Measurements from ENCODE around the gene RACK1.

The RACK1 gene

GRCh38 chr5:181230551-181230950, 13.2 kb downstream of the RACK1 start:
- H3K9ac ChIP-seq (ENCODE audit: low read length) = no peak overlapping the region
- peaks cover 66% of the 10 kb centered on the region for H3K36me3 ChIP-seq (ENCODE audit: control insufficient read depth, insufficient read depth, low read length)
- no peak overlapping the region for H3K4me3 ChIP-seq (ENCODE audit: low read depth, low read length)
- H3K27me3 ChIP-seq (ENCODE audit: control insufficient read depth, insufficient read depth, low read length) = no peaks in the 10 kb centered on the region
- H3K27ac ChIP-seq (ENCODE audit: low read depth, low read length) = no peak overlapping the region
- H3K4me1 ChIP-seq (ENCODE audit: control insufficient read depth, insufficient read depth, low read length) = no peaks in the 10 kb centered on the region
- H3K9me3 ChIP-seq (ENCODE audit: control insufficient read depth, insufficient read depth, low read depth, low read length) = no peaks in the 10 kb centered on the region

GRCh38 chr5:181229996-181230395, 13.7 kb downstream of the RACK1 start:
- peaks cover 65% of the 10 kb centered on the region for H3K36me3 ChIP-seq (ENCODE audit: control insufficient read depth, insufficient read depth, low read length)

DNA sequence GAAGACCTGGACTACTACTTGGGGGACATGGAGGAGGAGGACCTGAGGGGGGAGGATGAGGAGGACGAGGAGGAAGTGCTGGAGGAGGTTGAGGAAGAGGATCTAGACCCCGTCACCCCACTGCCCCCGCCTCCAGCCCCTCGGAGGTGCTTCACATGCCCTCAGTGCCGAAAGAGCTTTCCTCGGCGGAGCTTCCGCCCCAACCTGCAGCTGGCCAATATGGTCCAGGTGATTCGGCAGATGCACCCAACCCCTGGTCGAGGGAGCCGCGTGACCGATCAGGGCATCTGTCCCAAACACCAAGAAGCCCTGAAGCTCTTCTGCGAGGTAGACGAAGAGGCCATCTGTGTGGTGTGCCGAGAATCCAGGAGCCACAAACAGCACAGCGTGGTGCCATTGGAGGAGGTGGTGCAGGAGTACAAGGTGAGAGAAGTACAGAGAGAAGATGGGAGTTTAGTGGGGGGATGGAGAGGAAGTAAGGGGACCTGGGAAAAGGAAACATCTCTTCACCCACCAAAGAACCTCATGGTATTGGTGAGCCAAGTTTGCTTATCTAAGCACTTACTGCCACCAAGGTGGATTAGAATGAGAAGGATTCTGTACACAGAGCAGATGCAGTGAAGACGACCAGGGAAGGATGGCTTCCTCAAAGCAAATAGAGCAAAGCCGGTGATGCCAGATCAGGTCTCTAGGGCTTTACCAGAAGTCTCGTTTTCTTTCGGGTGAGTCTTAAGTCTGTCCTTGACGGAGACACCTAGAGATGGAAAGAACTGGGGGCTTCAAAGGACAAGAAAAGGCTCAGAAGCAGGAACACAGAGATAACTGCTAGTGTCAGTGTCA, 19.1 kb downstream of the RACK1 start:
- no peaks in the 10 kb centered on the region for H3K9me3 ChIP-seq (ENCODE audit: control insufficient read depth, insufficient read depth, low read depth, low read length)
- peak overlapping the region; percentile 76 for H3K9ac ChIP-seq (ENCODE audit: low read length)
- no peak overlapping the region for H3K27ac ChIP-seq (ENCODE audit: low read depth, low read length)
- peaks cover 23% of the 10 kb centered on the region for H3K36me3 ChIP-seq (ENCODE audit: control insufficient read depth, insufficient read depth, low read length)
- peaks cover 9% of the 10 kb centered on the region; the same call in 1 of the 2 replicates for H3K4me1 ChIP-seq (ENCODE audit: control insufficient read depth, insufficient read depth, low read length)
- H3K27me3 ChIP-seq (ENCODE audit: control insufficient read depth, insufficient read depth, low read length) = no peaks in the 10 kb centered on the region
- peak overlapping the region; percentile 83 for H3K4me3 ChIP-seq (ENCODE audit: low read depth, low read length)

More at GRCh38 chr5:181229996-181230395, 13.7 kb downstream of the RACK1 start:
- H3K9ac ChIP-seq (ENCODE audit: low read length) = no peak overlapping the region
- H3K4me1 ChIP-seq (ENCODE audit: control insufficient read depth, insufficient read depth, low read length) = no peaks in the 10 kb centered on the region
- no peak overlapping the region for H3K4me3 ChIP-seq (ENCODE audit: low read depth, low read length)
- H3K27me3 ChIP-seq (ENCODE audit: control insufficient read depth, insufficient read depth, low read length) = no peaks in the 10 kb centered on the region
- H3K9me3 ChIP-seq (ENCODE audit: control insufficient read depth, insufficient read depth, low read depth, low read length) = no peaks in the 10 kb centered on the region
- no peak overlapping the region for H3K27ac ChIP-seq (ENCODE audit: low read depth, low read length)

- H3K9me3 ChIP-seq (ENCODE audit: control insufficient read depth, insufficient read depth, low read depth, low read length) = no peaks in the 10 kb centered on the region
- no peak overlapping the region; the same call in 1 of the 2 replicates for H3K27ac ChIP-seq (ENCODE audit: low read depth, low read length)
- peak overlapping the region; percentile 83 for H3K4me3 ChIP-seq (ENCODE audit: low read depth, low read length)
- H3K9ac ChIP-seq (ENCODE audit: low read length) = peak overlapping the region; percentile 87
- no peaks in the 10 kb centered on the region for H3K27me3 ChIP-seq (ENCODE audit: control insufficient read depth, insufficient read depth, low read length)
- peaks cover 15% of the 10 kb centered on the region for H3K36me3 ChIP-seq (ENCODE audit: control insufficient read depth, insufficient read depth, low read length)
- H3K4me1 ChIP-seq (ENCODE audit: control insufficient read depth, insufficient read depth, low read length) = peaks cover 9% of the 10 kb centered on the region; the same call in 1 of the 2 replicates
These were observed 19.8 kb downstream of the RACK1 start for GRCh38 chr5:181223729-181224389.

- Histone ChIP-seq H3K27ac (ENCODE audit: low read depth, low read length) (peak within 1 kb of the TSS; percentile 87), H3K36me3 (ENCODE audit: control insufficient read depth, insufficient read depth, low read length) (peaks cover 15% of the 10 kb centered on the region), H3K4me1 (ENCODE audit: control insufficient read depth, insufficient read depth, low read length) (peaks cover 9% of the 10 kb centered on the region; the same call in 1 of the 2 replicates), H3K9me3 (ENCODE audit: control insufficient read depth, insufficient read depth, low read depth, low read length) (no peaks in the 10 kb centered on the region), H3K27me3 (ENCODE audit: control insufficient read depth, insufficient read depth, low read length) (no peaks in the 10 kb centered on the region), H3K9ac (ENCODE audit: low read length) (peak within 1 kb of the TSS; percentile 87), H3K4me3 (ENCODE audit: low read depth, low read length) (peak within 1 kb of the TSS; percentile 83)
These were observed 20.5 kb downstream of the RACK1 start, which contains the start of gene TRIM41 for GRCh38 chr5:181223058-181223728. Gene TRIM41, plus strand, starts transcription at chr5:181223281. Its CDS starts 719 bp downstream, at chr5:181224000.

DNA sequence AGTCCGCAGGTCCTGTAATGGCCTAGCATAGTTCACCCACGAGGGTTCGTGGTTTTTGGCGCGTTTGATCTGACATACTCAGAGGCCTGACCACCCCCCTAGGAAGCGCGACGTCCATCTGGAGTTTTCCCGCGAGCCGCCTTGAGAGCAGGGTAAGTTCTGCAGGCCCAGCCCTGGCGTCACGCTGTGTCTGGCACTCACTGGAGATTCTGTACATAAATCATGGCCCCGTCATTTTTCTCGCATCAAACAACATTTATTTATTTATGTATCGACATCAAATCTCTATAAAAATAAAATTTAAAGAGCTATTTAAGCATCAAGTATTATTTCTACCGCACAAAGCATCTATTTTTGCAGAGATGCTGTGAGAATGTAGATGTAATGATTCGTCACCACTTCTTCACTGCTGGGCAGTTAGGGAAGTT, 21.1 kb downstream of the RACK1 start:
- peaks cover 9% of the 10 kb centered on the region; the same call in 1 of the 2 replicates for H3K4me1 ChIP-seq (ENCODE audit: control insufficient read depth, insufficient read depth, low read length)
- no peaks in the 10 kb centered on the region for H3K27me3 ChIP-seq (ENCODE audit: control insufficient read depth, insufficient read depth, low read length)
- no peak overlapping the region for H3K27ac ChIP-seq (ENCODE audit: low read depth, low read length)
- H3K9ac ChIP-seq (ENCODE audit: low read length) = peak overlapping the region; percentile 60
- peak overlapping the region; percentile 83 for H3K4me3 ChIP-seq (ENCODE audit: low read depth, low read length)
- H3K36me3 ChIP-seq (ENCODE audit: control insufficient read depth, insufficient read depth, low read length) = peaks cover 12% of the 10 kb centered on the region
- no peaks in the 10 kb centered on the region for H3K9me3 ChIP-seq (ENCODE audit: control insufficient read depth, insufficient read depth, low read depth, low read length)

GRCh38 chr5:181221792-181222629, 21.7 kb downstream of the RACK1 start:
- Histone ChIP-seq H3K27ac (ENCODE audit: low read depth, low read length) (no peak overlapping the region), H3K36me3 (ENCODE audit: control insufficient read depth, insufficient read depth, low read length) (peaks cover 11% of the 10 kb centered on the region; the same call in 1 of the 2 replicates), H3K4me1 (ENCODE audit: control insufficient read depth, insufficient read depth, low read length) (peaks cover 9% of the 10 kb centered on the region; the same call in 1 of the 2 replicates), H3K27me3 (ENCODE audit: control insufficient read depth, insufficient read depth, low read length) (no peaks in the 10 kb centered on the region; the same call in 1 of the 2 replicates), H3K4me3 (ENCODE audit: low read depth, low read length) (peak overlapping the region; percentile 83), H3K9ac (ENCODE audit: low read length) (peak overlapping the region; percentile 62), H3K9me3 (ENCODE audit: control insufficient read depth, insufficient read depth, low read depth, low read length) (no peaks in the 10 kb centered on the region)

DNA sequence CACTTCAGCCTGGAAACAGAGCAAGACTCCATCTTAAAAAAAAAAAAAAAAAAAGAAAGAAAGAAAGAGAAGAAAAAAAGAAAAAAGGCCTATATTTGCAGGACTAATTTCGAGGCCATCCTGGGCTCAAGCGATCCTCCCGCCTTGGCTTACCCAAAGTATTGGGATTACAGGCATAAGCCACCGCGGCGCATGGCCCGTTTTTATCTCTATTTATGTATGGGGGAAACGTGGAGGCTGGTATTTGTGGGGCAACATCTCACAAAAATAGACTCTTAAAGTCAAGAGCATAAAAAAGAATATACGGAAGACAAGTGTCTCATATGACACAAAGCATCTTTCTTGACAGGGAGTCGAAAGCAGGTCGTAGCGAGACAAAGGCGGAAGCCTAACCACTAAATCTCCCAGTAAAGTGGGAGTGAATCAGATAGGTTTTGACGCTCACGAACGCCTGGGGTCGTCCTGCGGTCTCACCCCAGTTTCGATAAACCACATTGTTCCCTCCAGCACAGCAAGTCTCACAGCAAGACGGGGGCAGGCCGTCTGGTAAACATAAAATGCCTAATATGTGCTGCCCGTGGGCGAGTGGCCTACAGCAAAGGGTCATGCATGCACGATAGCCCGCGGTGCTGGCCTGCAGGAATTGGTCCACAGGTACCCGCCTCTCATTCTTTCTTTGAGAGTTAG, 22.5 kb downstream of the RACK1 start:
- peaks cover 9% of the 10 kb centered on the region; the same call in 1 of the 2 replicates for H3K4me1 ChIP-seq (ENCODE audit: control insufficient read depth, insufficient read depth, low read length)
- peaks cover 5% of the 10 kb centered on the region for H3K27me3 ChIP-seq (ENCODE audit: control insufficient read depth, insufficient read depth, low read length)
- no peaks in the 10 kb centered on the region for H3K9me3 ChIP-seq (ENCODE audit: control insufficient read depth, insufficient read depth, low read depth, low read length)
- peak overlapping the region; percentile 83 for H3K4me3 ChIP-seq (ENCODE audit: low read depth, low read length)
- no peak overlapping the region for H3K27ac ChIP-seq (ENCODE audit: low read depth, low read length)
- H3K36me3 ChIP-seq (ENCODE audit: control insufficient read depth, insufficient read depth, low read length) = peaks cover 8% of the 10 kb centered on the region; the same call in 1 of the 2 replicates
- no peak overlapping the region for H3K9ac ChIP-seq (ENCODE audit: low read length)

DNA sequence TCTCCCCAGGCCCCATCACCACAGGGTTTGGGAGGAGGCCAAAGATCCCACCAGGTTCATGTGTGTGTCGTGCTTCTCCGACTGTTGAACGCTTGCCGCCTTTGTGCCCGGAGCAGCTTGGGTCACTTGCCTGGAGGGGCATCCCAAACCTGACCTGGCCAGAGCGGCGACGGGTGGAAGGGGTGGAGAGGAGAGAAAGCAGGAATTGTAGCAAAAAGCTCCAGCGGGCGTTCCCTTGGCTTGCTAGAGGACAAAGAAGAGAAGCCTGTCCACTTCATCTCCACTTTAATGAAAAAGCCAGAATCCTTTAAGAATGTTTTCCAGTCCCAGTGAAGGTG, 23.6 kb downstream of the RACK1 start:
- Histone ChIP-seq H3K36me3 (ENCODE audit: control insufficient read depth, insufficient read depth, low read length) (peaks cover 4% of the 10 kb centered on the region; the same call in 1 of the 2 replicates), H3K9ac (ENCODE audit: low read length) (no peak overlapping the region), H3K27me3 (ENCODE audit: control insufficient read depth, insufficient read depth, low read length) (peaks cover 8% of the 10 kb centered on the region), H3K4me3 (ENCODE audit: low read depth, low read length) (no peak overlapping the region), H3K4me1 (ENCODE audit: control insufficient read depth, insufficient read depth, low read length) (peaks cover 9% of the 10 kb centered on the region; the same call in 1 of the 2 replicates), H3K27ac (ENCODE audit: low read depth, low read length) (no peak overlapping the region), H3K9me3 (ENCODE audit: control insufficient read depth, insufficient read depth, low read depth, low read length) (no peaks in the 10 kb centered on the region)
